ENCODE measurements around the gene CNTLN. TPM values are rescaled to one million over a fixed set of nuclear protein-coding genes. Genes with fewer than 3 reads are reported as not detected.
"Not testable (repeated sequence)": the region's sequence is repeated elsewhere in the genome, so short reads cannot be mapped to it uniquely, and the experiment has no call there.

CNTLN gene
- polyA plus RNA-seq, 1 experiment: 1.9 TPM

DNA sequence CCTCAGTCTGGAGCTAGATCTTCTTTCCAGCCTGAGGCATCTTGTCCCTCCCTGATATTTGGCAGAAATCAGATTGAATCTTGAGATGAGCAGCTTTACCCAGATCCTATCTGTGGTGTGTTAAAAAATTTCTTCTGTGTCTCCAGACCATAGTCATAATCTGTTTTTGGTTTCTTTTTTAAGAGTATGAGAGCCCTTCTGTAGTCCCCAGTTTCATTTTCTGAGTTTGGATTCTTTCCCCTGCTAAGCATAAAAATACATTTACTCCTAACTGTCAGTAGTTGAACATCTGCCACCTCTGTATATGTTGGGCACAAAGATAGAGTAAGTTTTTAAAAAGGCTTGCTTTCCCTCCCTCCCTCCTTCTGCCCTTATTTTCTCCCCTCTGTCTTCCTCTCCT is 137.7 kb downstream of the CNTLN start:
- CTCF ChIA-PET: no interaction called here
- no peak for DNase-seq (ENCODE audit: low read depth)
- POLR2A ChIA-PET: no interaction called here
- Histone ChIP-seq H3K4me3 (ENCODE audit: low read depth, low read length) (no peak overlapping the region), H3K36me3 (ENCODE audit: control insufficient read depth, insufficient read depth, low read length) (no peaks in the 10 kb centered on the region), H3K27me3 (ENCODE audit: control insufficient read depth, insufficient read depth, low read length) (no peaks in the 10 kb centered on the region)
- no peak for TF ChIP-seq CTCF (IDR thresholded peaks at IDR 0.05; ENCODE audit: insufficient read depth, low read depth, low read length)

DNA sequence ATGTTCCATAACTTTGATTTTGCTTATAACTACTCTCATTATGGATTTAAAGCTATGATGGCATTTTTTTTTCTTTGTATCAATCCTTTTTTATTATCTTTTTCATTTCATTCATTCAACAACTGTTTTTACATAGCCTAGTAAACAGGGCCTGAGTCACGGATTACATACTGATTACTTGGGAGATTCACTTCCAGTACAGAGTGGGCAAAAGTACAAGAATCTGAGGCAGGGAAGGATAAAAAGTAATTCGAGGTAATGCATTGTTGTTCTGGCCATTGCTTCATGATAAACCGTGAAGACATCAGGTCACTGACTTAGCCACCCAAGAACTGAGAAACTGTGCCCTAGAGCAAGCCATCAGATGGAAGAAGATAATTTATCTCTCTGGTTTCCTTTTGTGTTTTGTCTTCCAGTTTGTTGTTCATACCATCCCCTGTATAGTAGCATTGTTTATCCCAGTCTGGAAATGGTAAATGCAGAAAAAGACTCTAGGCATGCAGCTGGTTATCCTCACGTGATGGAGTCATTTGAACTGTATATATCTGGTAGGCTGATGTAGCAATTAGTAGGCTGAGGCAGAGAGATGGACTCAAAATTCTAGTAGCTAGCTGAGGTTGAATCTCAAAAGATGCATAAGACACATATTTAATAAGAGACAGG is 145.6 kb downstream of the CNTLN start:
- ChIA-PET CTCF (no interaction called here), POLR2A (no interaction called here)
- Histone ChIP-seq H3K4me3 (ENCODE audit: low read depth, low read length) (no peak overlapping the region), H3K36me3 (ENCODE audit: control insufficient read depth, insufficient read depth, low read length) (no peaks in the 10 kb centered on the region), H3K27me3 (ENCODE audit: control insufficient read depth, insufficient read depth, low read length) (no peaks in the 10 kb centered on the region)
- TF ChIP-seq CTCF (IDR thresholded peaks at IDR 0.05; ENCODE audit: insufficient read depth, low read depth, low read length): no peak
- no peak for DNase-seq (ENCODE audit: low read depth)

DNA sequence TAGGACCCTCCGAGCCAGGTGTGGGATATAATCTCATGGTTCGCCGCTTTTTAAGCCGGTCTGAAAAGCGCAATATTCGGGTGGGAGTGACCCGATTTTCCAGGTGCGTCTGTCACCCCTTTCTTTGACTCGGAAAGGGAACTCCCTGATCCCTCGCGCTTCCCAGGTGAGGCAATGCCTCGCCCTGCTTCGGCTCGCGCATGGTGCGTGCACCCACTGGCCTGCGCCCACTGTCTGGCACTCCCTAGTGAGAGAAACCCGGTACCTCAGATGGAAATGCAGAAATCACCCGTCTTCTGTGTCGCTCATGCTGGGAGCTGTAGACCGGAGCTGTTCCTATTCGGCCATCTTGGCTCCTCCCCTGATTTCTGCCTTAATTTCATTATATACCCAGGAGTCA is 155.8 kb downstream of the CNTLN start:
- POLR2A ChIA-PET; DNase-seq (ENCODE audit: low read depth); H3K4me3 ChIP-seq (ENCODE audit: low read depth, low read length); H3K36me3 ChIP-seq (ENCODE audit: control insufficient read depth, insufficient read depth, low read length); H3K27me3 ChIP-seq (ENCODE audit: control insufficient read depth, insufficient read depth, low read length); CTCF ChIA-PET: not testable (repeated sequence)

DNA sequence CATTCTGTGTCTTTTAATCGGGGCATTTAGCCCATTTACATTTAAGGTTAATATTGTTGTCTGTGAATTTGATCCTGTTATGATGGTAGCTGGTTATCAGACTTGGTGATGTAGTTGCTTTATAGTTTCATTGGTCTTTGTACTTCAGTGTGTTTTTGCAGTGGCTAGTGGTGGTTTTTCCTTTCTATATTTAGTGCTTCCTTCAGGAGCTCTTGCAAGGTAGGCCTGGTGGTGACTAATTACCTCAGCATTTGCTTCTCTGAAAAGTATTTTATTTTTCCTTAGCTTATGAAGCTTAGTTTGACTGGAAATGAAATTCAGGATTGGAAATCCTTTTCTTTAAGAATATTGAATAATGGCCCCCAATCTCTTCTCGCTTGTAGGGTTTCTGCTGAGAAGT is 156.9 kb downstream of the CNTLN start:
- H3K4me3 ChIP-seq (ENCODE audit: low read depth, low read length): no peak overlapping the region
- DNase-seq (ENCODE audit: low read depth): no peak
- H3K36me3 ChIP-seq (ENCODE audit: control insufficient read depth, insufficient read depth, low read length): no peaks in the 10 kb centered on the region; the same call in 1 of the 2 replicates
- CTCF ChIA-PET: no interaction called here
- no peak for TF ChIP-seq CTCF (IDR thresholded peaks at IDR 0.05; ENCODE audit: insufficient read depth, low read depth, low read length)
- no peaks in the 10 kb centered on the region for H3K27me3 ChIP-seq (ENCODE audit: control insufficient read depth, insufficient read depth, low read length)
- POLR2A ChIA-PET: no interaction called here

GRCh38 chr9:17293685-17294084 is 158.8 kb downstream of the CNTLN start:
- ChIA-PET CTCF (no interaction called here), POLR2A (no interaction called here)
- Histone ChIP-seq H3K4me3 (ENCODE audit: low read depth, low read length) (no peak overlapping the region), H3K27me3 (ENCODE audit: control insufficient read depth, insufficient read depth, low read length) (no peaks in the 10 kb centered on the region), H3K36me3 (ENCODE audit: control insufficient read depth, insufficient read depth, low read length) (no peaks in the 10 kb centered on the region; the same call in 1 of the 2 replicates)
- DNase-seq (ENCODE audit: low read depth): no peak
- TF ChIP-seq CTCF (IDR thresholded peaks at IDR 0.05; ENCODE audit: insufficient read depth, low read depth, low read length): no peak
